ENCODE measurements around the gene FUT8.

The FUT8 gene

GRCh38 chr14:65495196-65495595 is 82.7 kb downstream of the FUT8 start:
- no peak for DNase-seq (ENCODE audit: low spot score)

- no peak for DNase-seq (ENCODE audit: low spot score)
Observed at GRCh38 chr14:65496178-65496993, 83.9 kb downstream of the FUT8 start.

DNA sequence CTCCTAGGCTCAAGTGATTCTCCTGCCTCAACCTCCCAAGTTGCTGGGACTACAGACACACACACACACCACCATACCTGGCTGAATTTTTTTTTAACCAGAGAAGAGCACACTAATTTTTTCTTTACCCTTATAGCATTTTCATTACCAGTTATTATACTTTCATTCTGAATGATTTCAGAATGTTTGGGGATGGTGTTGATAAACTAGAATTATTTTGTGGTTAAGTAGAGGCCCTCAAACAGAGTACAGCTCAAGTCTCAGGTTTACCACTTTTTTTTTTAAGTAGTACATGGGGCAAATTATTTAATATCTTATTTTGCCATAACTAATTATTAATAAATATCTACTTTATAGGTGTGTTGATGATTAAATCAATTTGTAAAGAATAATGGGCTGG is 86.6 kb downstream of the FUT8 start:
- DNase-seq (ENCODE audit: low spot score): no peak

- DNase-seq (ENCODE audit: low spot score): no peak
Observed at GRCh38 chr14:65500075-65500474, 87.5 kb downstream of the FUT8 start.

DNA sequence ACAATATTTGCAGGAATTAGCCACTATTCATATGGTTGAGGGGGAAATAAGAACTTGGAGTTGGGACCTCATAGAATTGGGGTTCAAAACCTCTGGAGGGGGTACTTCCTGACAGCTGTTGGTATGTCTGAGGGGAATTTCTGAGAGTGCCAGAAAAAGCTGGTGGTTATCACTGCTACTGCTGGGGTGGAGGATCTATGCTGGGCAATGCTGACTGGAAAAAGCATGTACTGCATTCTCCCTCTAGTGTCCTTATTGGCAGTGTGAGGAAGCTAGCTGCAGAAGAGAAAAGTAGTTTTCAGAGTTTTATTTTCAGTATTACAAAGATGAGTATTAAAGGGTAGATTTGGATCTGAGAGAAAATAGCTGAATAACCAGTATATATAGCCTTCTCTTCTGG is 88.8 kb downstream of the FUT8 start:
- DNase-seq (ENCODE audit: low spot score): no peak

GRCh38 chr14:65502676-65503124 is 90.2 kb downstream of the FUT8 start:
- no peak for DNase-seq (ENCODE audit: low spot score)

DNA sequence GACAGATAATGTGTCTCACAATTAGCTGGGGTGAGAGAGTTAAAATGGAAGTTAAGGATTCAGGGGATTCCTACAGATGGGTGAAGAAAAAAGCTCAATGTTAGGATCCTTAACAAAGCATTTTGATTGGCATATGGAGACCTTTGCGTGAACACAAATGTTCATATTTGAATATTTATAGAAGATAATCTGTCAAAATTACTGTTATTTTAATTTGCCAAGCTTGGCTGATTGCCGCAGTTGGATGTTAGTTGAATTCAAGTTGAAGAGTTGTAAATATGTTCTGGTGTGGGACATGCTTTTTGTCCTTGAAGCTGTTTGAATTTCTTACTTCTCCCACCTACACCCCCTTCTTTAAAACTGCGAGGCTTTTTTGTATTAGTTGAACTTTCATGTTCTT is 91.2 kb downstream of the FUT8 start:
- DNase-seq (ENCODE audit: low spot score): no peak

GRCh38 chr14:65506801-65507200 is 94.3 kb downstream of the FUT8 start:
- DNase-seq (ENCODE audit: low spot score): no peak

GRCh38 chr14:65509842-65510241 is 97.3 kb downstream of the FUT8 start:
- no peak for DNase-seq (ENCODE audit: low spot score)

GRCh38 chr14:65513671-65514070 is 101.1 kb downstream of the FUT8 start:
- DNase-seq (ENCODE audit: low spot score): no peak

DNA sequence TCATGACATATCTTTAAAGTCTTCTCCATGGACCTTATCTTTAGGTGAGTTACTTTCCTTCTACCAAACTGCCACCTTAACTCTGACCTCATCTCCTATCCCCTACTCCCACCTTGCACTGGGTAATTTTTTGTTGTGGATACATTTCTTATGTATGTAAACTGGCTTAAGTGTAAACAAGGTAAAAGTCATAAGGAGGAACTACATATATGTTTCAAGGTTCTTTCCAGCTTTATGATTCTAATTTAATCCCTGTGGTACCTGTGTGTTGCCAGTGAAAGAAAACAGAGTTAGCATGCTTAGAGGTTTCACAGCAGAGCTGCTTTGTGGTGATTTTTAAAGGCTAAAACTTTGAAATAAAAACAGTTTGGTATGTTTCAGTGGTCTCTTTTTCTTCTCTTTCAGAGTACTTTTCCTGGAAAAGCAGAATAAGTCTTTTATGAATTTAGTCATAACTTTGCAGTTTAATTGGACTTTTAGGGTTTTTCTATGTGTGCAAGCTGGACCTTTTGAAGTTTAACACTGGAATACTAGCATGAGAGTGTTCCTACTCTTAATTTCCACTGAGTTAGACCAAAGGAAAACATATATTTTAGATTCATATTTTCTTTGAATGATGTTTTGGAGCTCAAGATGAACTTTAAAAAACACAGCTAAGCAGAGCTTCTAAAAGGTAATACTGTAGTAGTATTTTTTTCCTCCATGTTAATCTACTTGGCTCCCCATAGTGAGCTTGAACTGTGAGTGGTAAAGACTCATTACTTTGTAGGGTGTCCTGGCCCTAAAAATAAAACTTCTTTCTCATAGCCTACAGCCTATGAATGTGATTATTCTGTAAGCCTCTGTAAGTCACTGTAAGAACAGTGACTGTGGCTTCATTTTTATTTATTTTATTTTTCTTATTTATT is 105.4 kb downstream of the FUT8 start:
- DNase-seq (ENCODE audit: low spot score): no peak

- DNase-seq (ENCODE audit: low spot score): no peak
Observed at GRCh38 chr14:65528069-65528468, 115.5 kb downstream of the FUT8 start.

GRCh38 chr14:65531148-65531547 is 118.6 kb downstream of the FUT8 start:
- no peak for DNase-seq (ENCODE audit: low spot score)

DNA sequence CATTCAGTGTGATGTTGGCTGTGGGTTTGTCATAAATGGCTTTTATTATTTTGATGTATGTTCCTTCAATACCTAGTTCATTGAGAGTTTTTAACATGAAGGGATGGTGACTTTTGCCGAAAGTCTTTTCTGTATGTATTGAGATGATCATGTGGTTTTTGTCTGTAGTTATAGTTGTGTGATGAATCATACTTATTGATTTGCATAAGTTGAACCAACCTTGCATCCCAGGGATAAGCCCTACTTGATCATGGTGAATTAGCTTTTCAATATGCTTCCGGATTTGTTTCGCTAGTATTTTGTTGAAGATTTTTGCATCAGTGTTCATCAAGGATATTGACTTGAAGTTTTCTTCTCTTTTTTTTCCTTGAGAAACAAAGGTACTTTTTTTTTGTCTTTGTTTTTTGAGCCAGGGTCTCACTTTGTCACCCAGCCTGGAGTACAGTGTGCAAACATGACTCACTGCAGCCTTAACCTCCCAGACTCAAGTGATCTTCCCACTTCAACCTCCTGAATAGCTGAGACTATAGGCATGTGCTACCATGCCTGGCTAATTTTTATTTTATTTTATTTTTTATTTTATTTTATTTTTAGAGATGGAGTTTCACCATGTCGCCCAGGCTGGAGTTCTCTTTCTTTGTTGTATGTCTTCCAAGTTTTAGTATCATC is 121.3 kb downstream of the FUT8 start:
- DNase-seq (ENCODE audit: low spot score): no peak

- no peak for DNase-seq (ENCODE audit: low spot score)
Observed at GRCh38 chr14:65536781-65537423, 124.4 kb downstream of the FUT8 start.

- no peak for DNase-seq (ENCODE audit: low spot score)
Observed at GRCh38 chr14:65548878-65549277, 136.3 kb downstream of the FUT8 start.

DNA sequence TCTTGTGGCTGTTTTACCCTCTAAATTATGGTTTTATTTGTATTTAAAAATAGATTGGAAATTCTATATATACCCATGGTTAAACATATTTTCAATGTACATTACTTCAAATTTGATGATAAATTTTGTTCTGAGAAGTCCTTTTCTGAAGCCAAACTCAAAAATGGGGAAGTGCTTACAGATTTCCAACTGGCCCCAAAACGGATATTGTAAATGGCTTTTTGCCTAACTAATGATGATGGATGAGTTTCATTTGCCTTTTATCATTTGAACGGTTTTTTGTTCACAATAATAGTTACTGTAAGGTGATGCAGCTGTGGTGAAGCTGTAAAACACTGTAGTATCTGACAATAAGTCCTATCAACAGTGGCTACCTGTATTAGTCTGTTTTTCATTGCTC is 136.9 kb downstream of the FUT8 start:
- DNase-seq (ENCODE audit: low spot score): no peak

- DNase-seq (ENCODE audit: low spot score): no peak
Observed at GRCh38 chr14:65550779-65551643, 138.5 kb downstream of the FUT8 start.

GRCh38 chr14:65552724-65553123 is 140.2 kb downstream of the FUT8 start:
- DNase-seq (ENCODE audit: low spot score): no peak

GRCh38 chr14:65554837-65555236 is 142.3 kb downstream of the FUT8 start:
- no peak for DNase-seq (ENCODE audit: low spot score)

DNA sequence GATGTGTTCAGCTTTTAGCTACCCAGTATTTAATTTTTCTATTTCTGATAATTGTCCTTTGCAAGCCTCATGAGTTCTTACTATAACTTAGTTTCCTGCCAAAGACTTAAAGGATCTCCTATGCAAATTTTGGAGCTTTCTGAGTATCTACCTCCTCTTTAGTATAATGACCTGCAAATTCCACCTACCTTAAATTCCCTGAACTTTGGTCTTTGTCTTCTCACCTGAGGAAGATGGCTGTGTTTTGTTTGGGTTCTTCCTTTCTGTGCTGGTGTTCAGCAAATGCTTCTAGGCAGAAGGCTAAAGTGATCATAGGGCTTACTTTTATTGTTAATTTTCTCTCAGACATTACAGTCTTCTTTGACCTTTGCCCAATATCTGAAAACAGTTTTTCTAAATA is 142.8 kb downstream of the FUT8 start:
- no peak for DNase-seq (ENCODE audit: low spot score)
